Cerebellar nuclear complex (tissue), 1 donor: Measurements from ENCODE around the gene ATP6V0D1.
"Not testable (repeated sequence)": the region's sequence is repeated elsewhere in the genome, so short reads cannot be mapped to it uniquely, and the experiment has no call there.

Source experiments
- DNase-seq, 2 experiments: peaks; one replicate each; lab custom pipeline; 2025; lab: John Stamatoyannopoulos, UW

ATP6V0D1 gene

GRCh38 chr16:67480833-67481560, at the start of gene ATP6V0D1:
TSS of gene ATP6V0D1 (minus strand) at chr16:67481157. CDS start at chr16:67481086, 71 bp downstream.
- DNase-seq = peak; percentile 71 to 90

- no peak for DNase-seq
Observed at GRCh38 chr16:67530013-67530939, 49.3 kb upstream of the ATP6V0D1 start.

- DNase-seq = no peak
Observed at GRCh38 chr16:67529582-67530012, 48.6 kb upstream of the ATP6V0D1 start.

GRCh38 chr16:67528870-67529581, 48.1 kb upstream of the ATP6V0D1 start:
- no peak for DNase-seq

- no peak for DNase-seq
Observed at GRCh38 chr16:67528222-67528869, 47.4 kb upstream of the ATP6V0D1 start, which contains the start of gene RIPOR1. TSS of gene RIPOR1 (plus strand) at chr16:67528829. CDS start at chr16:67538447, 9,618 bp downstream.

- DNase-seq = no peak
Observed at GRCh38 chr16:67526149-67526791, 45.3 kb upstream of the ATP6V0D1 start.

GRCh38 chr16:67525176-67525860, 44.4 kb upstream of the ATP6V0D1 start:
- DNase-seq = no peak

GRCh38 chr16:67521095-67521804, 40.3 kb upstream of the ATP6V0D1 start:
- peak in 1 of 2 experiments; percentile 88 for DNase-seq

- no peak for DNase-seq
Observed at GRCh38 chr16:67519242-67519641, 38.3 kb upstream of the ATP6V0D1 start.

- no peak for DNase-seq
Observed at GRCh38 chr16:67518676-67519075, 37.7 kb upstream of the ATP6V0D1 start.

- no peak for DNase-seq
Observed at GRCh38 chr16:67517661-67518423, 36.9 kb upstream of the ATP6V0D1 start.

GRCh38 chr16:67517155-67517445, 36.1 kb upstream of the ATP6V0D1 start:
- DNase-seq = no peak

- no peak for DNase-seq
Observed at GRCh38 chr16:67516296-67517154, 35.6 kb upstream of the ATP6V0D1 start.

- DNase-seq = peak in 1 of 2 experiments; percentile 10
Observed at GRCh38 chr16:67514382-67514828, 33.4 kb upstream of the ATP6V0D1 start.

GRCh38 chr16:67513892-67514291, 32.9 kb upstream of the ATP6V0D1 start:
- DNase-seq = not testable (repeated sequence)

- no peak for DNase-seq
Observed at GRCh38 chr16:67509016-67509415, 28.1 kb upstream of the ATP6V0D1 start.

GRCh38 chr16:67506468-67506867, 25.5 kb upstream of the ATP6V0D1 start:
- no peak for DNase-seq
